Measurements from ENCODE around the gene CCNF.

DNA sequence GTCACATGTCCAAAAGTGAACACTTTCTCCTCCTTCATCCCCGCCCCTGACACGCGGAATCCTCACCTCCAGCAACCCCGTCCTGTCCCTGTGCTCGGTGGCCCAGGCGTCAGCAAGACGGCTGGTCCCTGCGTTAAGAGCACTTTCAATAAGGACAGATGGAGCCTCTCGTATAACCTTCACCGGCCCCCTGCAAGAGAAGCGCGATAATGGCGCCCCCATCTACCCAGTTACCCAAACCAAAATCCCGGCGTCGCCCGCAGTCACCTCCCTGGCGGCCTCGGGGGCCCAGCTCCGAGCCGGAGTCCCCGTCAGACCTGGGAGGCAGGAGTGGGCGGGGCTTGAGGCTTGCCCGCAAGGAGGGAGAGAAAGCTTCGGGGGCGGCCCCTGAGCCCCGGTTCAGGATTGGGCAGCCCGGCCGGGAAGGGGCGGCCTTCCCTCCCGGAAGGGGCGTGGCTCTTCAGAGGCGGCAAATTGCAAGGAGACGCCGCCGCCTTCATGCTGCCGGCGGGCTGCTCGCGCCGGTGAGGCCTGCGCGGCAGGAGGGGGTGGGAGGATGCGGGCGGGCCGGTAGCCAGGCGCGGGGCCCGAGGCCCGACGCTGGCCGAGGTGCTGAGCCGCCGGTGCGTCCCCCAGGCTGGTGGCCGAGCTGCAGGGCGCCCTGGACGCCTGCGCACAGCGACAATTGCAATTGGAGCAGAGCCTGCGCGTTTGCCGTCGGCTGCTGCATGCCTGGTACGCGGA lies 30.6 kb downstream of the CCNF start, which contains the start of gene TEDC2:
- TF ChIP-seq TCF4 (CRISPR knock-in tag; IDR thresholded peaks at IDR 0.05; ENCODE audit: borderline replicate concordance) (no peak), TOX (CRISPR knock-in tag; IDR thresholded peaks at IDR 0.05; ENCODE audit: borderline replicate concordance) (no peak), RARB (CRISPR knock-in tag; IDR thresholded peaks at IDR 0.05) (no peak), ZNF565 (CRISPR knock-in tag; conservative IDR thresholded peaks at IDR 0.05; ENCODE audit: low read depth) (no peak), BACH2 (CRISPR knock-in tag; IDR thresholded peaks at IDR 0.05; ENCODE audit: borderline replicate concordance) (no peak)

Data from SK-N-SH treated with all-trans-retinoic acid at 6 μM for 48 hours (cell line).